Prostate gland (tissue), 2 donors: Measurements from ENCODE around the gene PDPN.

Source experiments
- CTCF ChIP-seq, 4 experiments: fragments of 200-600 bp in 2 of 4; fragments of 450-650 bp in 2 of 4; sonication (generic) in 2 of 4; IDR thresholded peaks; 1 replicate in 3 of 4; 2 replicates in 1 of 4; pipeline ENCODE4 v1.5.1; 2016 to 2019; ENCODE audit warnings: antibody characterized with exemption in 4 of 4, mild to moderate bottlenecking in 2 of 4, moderate library complexity in 2 of 4
- POLR2A ChIP-seq: fragments of 450-650 bp; IDR thresholded peaks from one replicate; pipeline ENCODE4 v1.6.1; 2016; ENCODE audit warnings: antibody characterized with exemption, mild to moderate bottlenecking

GRCh38 chr1:13597166-13597565 is 13.5 kb downstream of the PDPN start:
- TF ChIP-seq POLR2A (no peak), CTCF (IDR thresholded peaks at IDR 0.05) (no peak)
